KMS-11 (cell line): ENCODE data around the gene DOK3.
A peak's percentile ranks its signal among the peaks of the same experiment; 100 is the strongest.

Source experiments
- H2AFZ ChIP-seq: fragments of 200-600 bp; sonication (generic); 2 replicates; pipeline ENCODE4 v1.6.1; 2016; ENCODE audit warnings: antibody characterized with exemption, mixed run types, low read depth
- H3K27ac ChIP-seq: fragments of 200-600 bp; sonication (generic); 2 replicates; pipeline ENCODE4 v1.6.1; 2016; ENCODE audit warnings: mild to moderate bottlenecking, mixed run types
- H3K27me3 ChIP-seq: fragments of 200-600 bp; sonication (generic); 2 replicates; pipeline ENCODE4 v1.6.1; 2017; ENCODE audit warnings: mild to moderate bottlenecking, low read depth, mixed run types, moderate library complexity; ENCODE audit not compliant: insufficient read depth
- H3K36me3 ChIP-seq: fragments of 200-600 bp; sonication (generic); 2 replicates; pipeline ENCODE4 v1.6.1; 2017; ENCODE audit warnings: mild to moderate bottlenecking, mixed run types; ENCODE audit not compliant: insufficient read depth
- H3K4me1 ChIP-seq: fragments of 200-600 bp; sonication (generic); 2 replicates; pipeline ENCODE4 v1.6.1; 2016; ENCODE audit warnings: mild to moderate bottlenecking, low read depth, mixed run types; ENCODE audit not compliant: poor library complexity, severe bottlenecking
- H3K4me2 ChIP-seq: fragments of 200-600 bp; sonication (generic); 2 replicates; pipeline ENCODE4 v1.7.0; 2016; ENCODE audit warnings: mild to moderate bottlenecking, mixed run types
- H3K4me3 ChIP-seq: fragments of 200-600 bp; sonication (generic); IDR thresholded peaks from 2 replicates; pipeline ENCODE4 v1.6.1; 2017; ENCODE audit warnings: low read depth, low read length, mixed read lengths; ENCODE audit not compliant: insufficient read depth
- H3K79me2 ChIP-seq: fragments of 200-600 bp; sonication (generic); 2 replicates; pipeline ENCODE4 v1.6.1; 2016; ENCODE audit warnings: low read depth, mixed run types; ENCODE audit not compliant: insufficient read depth
- H3K9ac ChIP-seq: fragments of 200-600 bp; sonication (generic); 2 replicates; pipeline ENCODE4 v1.6.1; 2016; ENCODE audit warnings: mild to moderate bottlenecking, mixed run types
- H4K20me1 ChIP-seq: fragments of 200-600 bp; sonication (generic); 2 replicates; pipeline ENCODE4 v1.6.1; 2016; ENCODE audit warnings: mild to moderate bottlenecking, mixed run types; ENCODE audit not compliant: insufficient read depth
- TF ChIP-seq, protein P1 (sequence below): fragments of 200-600 bp; sonication (generic); conservative IDR thresholded peaks from 2 replicates; pipeline ENCODE4 v1.6.1; 2017; ENCODE audit warnings: low read depth, mild to moderate bottlenecking, antibody characterized with exemption, low read length, moderate library complexity, mixed read lengths

DOK3 gene

DNA sequence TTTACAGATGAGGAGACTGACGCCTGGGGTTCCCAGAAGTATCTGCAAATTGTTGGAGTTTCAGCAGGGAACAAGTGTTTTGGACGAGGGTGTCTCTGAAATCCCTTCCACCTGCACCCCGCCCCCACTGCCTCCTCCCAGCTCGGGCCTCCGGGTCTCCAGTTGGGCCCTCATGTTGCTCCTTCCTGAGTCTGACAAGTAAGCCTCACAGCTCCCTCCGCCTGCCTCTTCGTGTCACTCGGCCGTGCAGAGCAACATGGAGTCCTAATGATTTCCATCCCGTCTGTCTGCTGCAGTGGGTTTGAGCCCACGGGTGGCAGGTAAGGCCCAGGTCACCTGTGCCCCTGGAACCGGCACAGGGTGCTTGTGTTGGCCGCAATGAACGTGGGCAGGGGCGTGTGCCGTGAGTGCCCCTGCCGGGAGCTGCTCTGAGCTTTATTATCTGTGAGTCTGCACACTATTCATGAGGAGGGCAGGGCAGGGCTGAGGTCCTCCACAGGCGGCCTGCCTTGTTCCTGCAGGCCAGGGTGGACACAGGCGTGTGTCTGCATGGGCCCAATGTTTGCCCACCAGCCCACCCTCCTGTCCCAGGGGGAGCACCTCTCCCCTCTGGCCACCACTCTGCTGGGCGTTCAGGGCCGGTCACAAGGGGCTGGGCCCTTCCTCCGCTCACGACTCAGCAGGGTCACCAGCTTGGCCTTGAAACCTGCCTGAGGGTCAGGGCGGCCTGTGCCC is 6.1 kb downstream of the DOK3 start:
- H3K36me3 ChIP-seq, result no peaks in the 10 kb centered on the region
- no peak overlapping the region for H3K9ac ChIP-seq
- H3K27me3 ChIP-seq, result no peaks in the 10 kb centered on the region
- no peak overlapping the region for H3K27ac ChIP-seq
- H4K20me1 ChIP-seq, result no peaks in the 10 kb centered on the region
- H3K4me3 ChIP-seq, result no peak overlapping the region
- no peaks in the 10 kb centered on the region for H3K79me2 ChIP-seq
- TF ChIP-seq, protein P1, sequence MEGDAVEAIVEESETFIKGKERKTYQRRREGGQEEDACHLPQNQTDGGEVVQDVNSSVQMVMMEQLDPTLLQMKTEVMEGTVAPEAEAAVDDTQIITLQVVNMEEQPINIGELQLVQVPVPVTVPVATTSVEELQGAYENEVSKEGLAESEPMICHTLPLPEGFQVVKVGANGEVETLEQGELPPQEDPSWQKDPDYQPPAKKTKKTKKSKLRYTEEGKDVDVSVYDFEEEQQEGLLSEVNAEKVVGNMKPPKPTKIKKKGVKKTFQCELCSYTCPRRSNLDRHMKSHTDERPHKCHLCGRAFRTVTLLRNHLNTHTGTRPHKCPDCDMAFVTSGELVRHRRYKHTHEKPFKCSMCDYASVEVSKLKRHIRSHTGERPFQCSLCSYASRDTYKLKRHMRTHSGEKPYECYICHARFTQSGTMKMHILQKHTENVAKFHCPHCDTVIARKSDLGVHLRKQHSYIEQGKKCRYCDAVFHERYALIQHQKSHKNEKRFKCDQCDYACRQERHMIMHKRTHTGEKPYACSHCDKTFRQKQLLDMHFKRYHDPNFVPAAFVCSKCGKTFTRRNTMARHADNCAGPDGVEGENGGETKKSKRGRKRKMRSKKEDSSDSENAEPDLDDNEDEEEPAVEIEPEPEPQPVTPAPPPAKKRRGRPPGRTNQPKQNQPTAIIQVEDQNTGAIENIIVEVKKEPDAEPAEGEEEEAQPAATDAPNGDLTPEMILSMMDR, result no peak
- no peak overlapping the region for H2AFZ ChIP-seq
- H3K4me1 ChIP-seq, result no peaks in the 10 kb centered on the region
- H3K4me2 ChIP-seq, result no peak overlapping the region

DNA sequence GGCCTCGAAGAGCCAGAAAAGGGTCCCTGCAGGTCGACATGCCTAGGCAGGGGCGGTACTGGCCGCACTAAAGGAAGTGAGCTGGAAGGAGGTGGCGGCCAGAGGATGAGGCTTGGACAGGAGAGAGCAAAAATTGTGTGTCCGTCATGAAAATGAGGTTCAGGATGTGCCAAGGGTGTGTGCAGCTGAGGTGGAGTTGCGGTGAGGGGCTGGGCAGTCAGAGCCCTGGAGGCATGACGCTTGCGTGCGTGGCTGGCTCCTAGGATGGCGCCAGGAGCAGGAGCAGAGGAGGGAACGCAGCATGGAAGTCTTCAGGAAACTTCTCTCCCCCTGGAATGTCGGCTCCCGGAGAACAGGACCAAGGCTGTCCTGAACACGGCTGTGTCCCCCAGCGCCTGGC is 6.7 kb downstream of the DOK3 start:
- Histone ChIP-seq H3K27ac (no peak overlapping the region), H3K79me2 (no peaks in the 10 kb centered on the region), H4K20me1 (no peaks in the 10 kb centered on the region), H3K4me1 (no peaks in the 10 kb centered on the region), H2AFZ (no peak overlapping the region), H3K36me3 (no peaks in the 10 kb centered on the region), H3K27me3 (no peaks in the 10 kb centered on the region), H3K9ac (no peak overlapping the region), H3K4me2 (no peak overlapping the region), H3K4me3 (no peak overlapping the region)
- TF ChIP-seq, protein P1, result no peak

DNA sequence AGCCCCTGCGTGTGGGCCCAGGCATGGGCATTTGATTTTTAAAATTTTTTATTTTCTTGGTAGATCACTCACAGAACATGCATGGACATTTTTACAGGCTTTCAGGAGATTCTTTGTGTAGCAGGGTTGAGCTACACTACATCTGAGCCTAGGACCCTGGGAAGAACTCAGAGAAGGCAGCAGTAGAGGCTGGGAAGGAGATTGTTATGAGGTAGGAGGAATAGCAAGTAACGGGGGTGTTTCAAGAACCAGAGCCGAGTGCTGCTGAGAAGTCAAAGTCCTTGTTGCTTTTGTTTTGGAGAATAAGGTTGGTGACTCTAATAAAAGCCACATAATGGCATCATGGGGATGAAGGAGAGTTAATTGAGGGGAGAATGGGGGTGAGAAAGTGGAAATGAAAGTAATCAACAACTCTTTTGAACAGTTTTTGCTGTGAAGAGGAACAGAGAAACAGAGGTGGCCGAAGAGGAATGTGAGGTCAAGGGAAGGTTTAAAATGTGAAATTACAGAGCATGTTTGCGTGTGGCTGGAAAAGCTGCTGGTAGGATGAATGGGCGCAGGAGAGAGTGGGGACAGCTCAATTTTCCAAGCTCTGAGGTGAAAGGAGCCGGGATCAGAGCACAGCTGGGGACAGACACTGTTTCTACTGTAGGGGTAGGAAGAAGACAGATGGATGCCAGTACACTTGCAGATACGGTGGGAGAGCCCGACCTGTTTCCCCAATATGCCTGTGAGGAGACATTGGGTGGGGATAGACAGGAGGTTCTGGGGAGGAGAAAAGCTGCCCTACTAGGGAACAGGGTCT is 7.5 kb downstream of the DOK3 start:
- H3K36me3 ChIP-seq, result no peaks in the 10 kb centered on the region
- H3K4me1 ChIP-seq, result no peaks in the 10 kb centered on the region
- no peak overlapping the region for H3K27ac ChIP-seq
- no peak overlapping the region for H3K9ac ChIP-seq
- H4K20me1 ChIP-seq, result no peaks in the 10 kb centered on the region
- H3K4me2 ChIP-seq, result no peak overlapping the region
- H3K27me3 ChIP-seq, result no peaks in the 10 kb centered on the region
- no peak overlapping the region for H2AFZ ChIP-seq
- no peaks in the 10 kb centered on the region for H3K79me2 ChIP-seq
- TF ChIP-seq, protein P1, result no peak
- H3K4me3 ChIP-seq, result no peak overlapping the region

DNA sequence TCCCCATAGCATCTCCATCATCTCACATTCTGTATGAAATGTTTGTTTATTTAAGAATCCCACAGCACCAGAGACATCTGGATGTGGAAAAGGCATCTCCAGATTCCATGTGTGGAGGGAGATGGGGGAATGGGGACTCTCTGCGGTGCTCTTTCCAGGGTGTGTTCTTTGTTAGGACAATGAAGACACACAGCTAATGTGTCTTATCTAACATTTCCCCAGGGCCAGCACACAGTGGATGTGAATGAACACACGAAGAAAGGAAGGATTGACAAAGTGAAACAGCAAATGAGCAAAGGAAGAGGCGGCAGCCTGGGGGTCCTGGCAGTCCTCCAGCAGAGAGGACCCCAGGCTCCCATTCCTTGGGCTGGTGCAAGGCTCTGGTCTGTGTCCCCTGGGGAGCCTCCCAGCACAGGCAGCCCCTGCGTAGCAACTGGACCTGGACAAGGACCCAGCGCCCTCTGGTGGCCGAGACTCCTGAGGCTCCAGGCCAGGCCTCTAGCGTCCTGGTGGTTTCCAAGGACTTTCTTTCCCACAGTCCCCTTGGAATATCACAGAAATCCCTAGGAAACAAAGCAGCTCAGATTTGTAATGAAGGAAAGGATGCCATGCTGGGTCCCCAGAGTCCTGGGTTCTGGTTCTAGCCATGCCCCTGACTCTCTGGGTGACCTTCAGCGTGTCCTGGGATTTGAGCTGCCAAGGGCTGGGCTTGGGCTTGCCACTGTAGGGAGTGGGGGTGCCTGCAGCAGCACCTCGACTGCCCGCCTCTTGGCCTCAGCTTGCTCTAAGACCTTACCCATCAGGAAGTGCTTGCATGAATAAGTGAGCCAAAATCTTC is 8.7 kb downstream of the DOK3 start:
- H3K4me1 ChIP-seq, result peaks cover 3% of the 10 kb centered on the region
- H3K27me3 ChIP-seq, result no peaks in the 10 kb centered on the region
- no peak overlapping the region for H3K27ac ChIP-seq
- TF ChIP-seq, protein P1, result peak; percentile 76
- no peak overlapping the region for H3K9ac ChIP-seq
- no peaks in the 10 kb centered on the region for H3K36me3 ChIP-seq
- H3K4me3 ChIP-seq, result no peak overlapping the region
- H2AFZ ChIP-seq, result no peak overlapping the region
- H3K4me2 ChIP-seq, result no peak overlapping the region; the same call in 1 of the 2 replicates
- H4K20me1 ChIP-seq, result no peaks in the 10 kb centered on the region
- H3K79me2 ChIP-seq, result no peaks in the 10 kb centered on the region
